HEK293T (cell line): ENCODE measurements around the gene MTM1.

Experiments
- CTBP1 ChIP-seq: fragments of 450-650 bp; IDR thresholded peaks from 2 replicates; pipeline ENCODE4 v1.6.1; 2016; ENCODE audit warnings: borderline replicate concordance
- ELF4 ChIP-seq: fragments of 450-650 bp; IDR thresholded peaks from 2 replicates; pipeline ENCODE4 v1.6.1; 2017; ENCODE audit warnings: antibody characterized with exemption
- FOXM1 ChIP-seq: fragments of 450-650 bp; IDR thresholded peaks from 2 replicates; pipeline ENCODE4 v1.6.1; 2017; ENCODE audit warnings: mild to moderate bottlenecking, borderline replicate concordance
- LEF1 ChIP-seq: fragments of 450-650 bp; IDR thresholded peaks from 2 replicates; pipeline ENCODE4 v1.6.1; 2017; ENCODE audit warnings: mild to moderate bottlenecking, borderline replicate concordance
- NFRKB ChIP-seq: fragments of 450-650 bp; IDR thresholded peaks from 2 replicates; pipeline ENCODE4 v1.6.1; 2016; ENCODE audit warnings: mild to moderate bottlenecking, moderate library complexity
- SP1 ChIP-seq: fragments of 450-650 bp; IDR thresholded peaks from 2 replicates; pipeline ENCODE4 v1.6.1; 2017
- SUZ12 ChIP-seq: fragments of 450-650 bp; IDR thresholded peaks from 2 replicates; pipeline ENCODE4 v1.6.1; 2016; ENCODE audit warnings: mild to moderate bottlenecking

DNA sequence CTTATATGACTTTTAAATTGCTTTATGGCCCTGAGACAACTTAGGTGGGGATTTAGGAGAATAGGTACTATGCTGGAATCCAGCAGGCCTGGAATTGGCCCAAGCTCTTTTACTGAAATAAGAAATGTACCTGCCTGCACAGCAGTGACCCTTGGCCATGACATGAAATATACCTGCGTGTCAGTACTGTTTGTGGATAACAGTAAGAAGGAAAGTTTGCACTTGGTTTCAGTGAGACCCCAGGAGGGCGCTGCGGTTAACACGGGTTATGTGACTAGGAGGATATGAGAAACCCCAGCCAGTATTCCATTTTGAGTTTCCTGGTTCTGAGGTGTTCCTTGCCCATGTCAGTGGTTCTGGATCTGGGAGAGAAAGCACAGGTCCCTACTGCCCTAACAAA lies 5.3 kb downstream of the MTM1 start:
- TF ChIP-seq SP1: no peak
- no peak for TF ChIP-seq FOXM1
- TF ChIP-seq SUZ12: no peak
- TF ChIP-seq LEF1: no peak
- no peak for TF ChIP-seq ELF4
- no peak for TF ChIP-seq NFRKB
- TF ChIP-seq CTBP1: no peak
